PC-9 (cell line): ENCODE data around the gene ARID5B. TPM values are rescaled to one million over a fixed set of nuclear protein-coding genes. Genes with fewer than 3 reads are reported as not detected.

ENCODE experiments used
- BruUV-seq: library from RNA; stranded (reverse); fragments of 400-500 nt; replicated peaks from 2 replicates; lab custom pipeline; 2021; lab: Mats Ljungman, UMichigan
- CTCF ChIA-PET: fragments of 300-600 bp; sonication (Branson Sonifier 250); formaldehyde crosslinking; loops from one replicate; lab custom pipeline; 2022; ENCODE audit warnings: antibody characterized with exemption; lab: Charles Lee
- POLR2A ChIA-PET: fragments of 300-600 bp; sonication (Branson Sonifier 250); formaldehyde crosslinking; loops from one replicate; lab custom pipeline; 2022; ENCODE audit warnings: antibody characterized with exemption; ENCODE audit not compliant: unreplicated experiment; lab: Charles Lee
- DNase-seq, 2 experiments: peaks; one replicate each; pipeline versions ENCODE4 v3.0.0 to v3.0.0-alpha.2; 2015 to 2022; ENCODE audit warnings: mixed read lengths in 1 of 2
- H2AFZ ChIP-seq: fragments of 200-600 bp; sonication (generic); 2 replicates; pipeline ENCODE4 v1.8.1; 2017; ENCODE audit warnings: antibody characterized with exemption
- H3F3A ChIP-seq: fragments of 200-600 bp; sonication (generic); 2 replicates; pipeline ENCODE4 v1.8.1; 2017; ENCODE audit warnings: antibody characterized with exemption, mild to moderate bottlenecking, low read depth; ENCODE audit not compliant: insufficient read depth
- H3K27ac ChIP-seq: fragments of 200-600 bp; sonication (generic); 2 replicates; pipeline ENCODE4 v1.6.1; 2016; ENCODE audit warnings: mixed run types
- H3K27me3 ChIP-seq: fragments of 200-600 bp; sonication (generic); 2 replicates; pipeline ENCODE4 v1.6.1; 2016; ENCODE audit warnings: low read depth, mixed run types; ENCODE audit not compliant: insufficient read depth
- H3K36me3 ChIP-seq: fragments of 200-600 bp; sonication (generic); 2 replicates; pipeline ENCODE4 v1.6.1; 2016; ENCODE audit warnings: low read depth, mixed run types
- H3K4me1 ChIP-seq: fragments of 200-600 bp; sonication (generic); replicated peaks from 2 replicates; pipeline ENCODE4 v1.6.1; 2016; ENCODE audit warnings: mixed run types; ENCODE audit not compliant: insufficient read depth
- H3K4me2 ChIP-seq: fragments of 200-600 bp; sonication (generic); 2 replicates; pipeline ENCODE4 v1.6.1; 2017; ENCODE audit warnings: mixed run types
- H3K4me3 ChIP-seq: fragments of 200-600 bp; sonication (generic); 2 replicates; pipeline ENCODE4 v1.6.1; 2016; ENCODE audit warnings: mixed run types
- H3K79me2 ChIP-seq: fragments of 200-600 bp; sonication (generic); 2 replicates; pipeline ENCODE4 v1.6.1; 2017; ENCODE audit warnings: low read depth, mixed run types
- H3K9me2 ChIP-seq: fragments of 200-600 bp; sonication (generic); 2 replicates; pipeline ENCODE4 v1.8.1; 2017; ENCODE audit warnings: mild to moderate bottlenecking; ENCODE audit not compliant: insufficient read depth
- H3K9me3 ChIP-seq: fragments of 200-600 bp; sonication (generic); 2 replicates; pipeline ENCODE4 v1.8.1; 2016; ENCODE audit warnings: low read depth; ENCODE audit not compliant: insufficient read depth
- H4K20me1 ChIP-seq: fragments of 200-600 bp; sonication (generic); 2 replicates; pipeline ENCODE4 v1.8.1; 2017; ENCODE audit not compliant: insufficient read depth
- CTCF ChIP-seq: fragments of 200-600 bp; sonication (generic); conservative IDR thresholded peaks from 2 replicates; pipeline ENCODE4 v1.6.1; 2017; ENCODE audit warnings: mixed run types, antibody characterized with exemption, mild to moderate bottlenecking, moderate library complexity
- EZH2 ChIP-seq: fragments of 200-600 bp; sonication (generic); IDR thresholded peaks from 2 replicates; pipeline ENCODE4 v1.8.0; 2017; ENCODE audit warnings: antibody characterized with exemption, low read depth
- intact Hi-C: fragments of 100-400 bp; cut with micrococcal nuclease; formaldehyde crosslinking; loops from one replicate; pipeline ENCODE4 v1.10.0; 2022; ENCODE audit not compliant: unreplicated experiment
- total RNA-seq: library from RNA; stranded (reverse); gene quantifications from 2 replicates; pipeline ENCODE4 v1.2.3, GENCODE V29; 2021

ARID5B gene
- total RNA-seq, 1 experiment from 2014 or later, result 7.4 TPM

- intact Hi-C loops, result no loop called here
- Histone ChIP-seq H3K27me3 (no peaks in the 10 kb centered on the region), H3K9me2 (no peaks in the 10 kb centered on the region), H3K4me3 (no peak overlapping the region), H3K27ac (no peak overlapping the region), H3K79me2 (no peaks in the 10 kb centered on the region), H3K4me2 (no peak overlapping the region), H3F3A (no peaks in the 10 kb centered on the region), H2AFZ (no peak overlapping the region), H4K20me1 (no peaks in the 10 kb centered on the region), H3K36me3 (no peaks in the 10 kb centered on the region), H3K4me1 (no peaks in the 10 kb centered on the region), H3K9me3 (no peaks in the 10 kb centered on the region)
- TF ChIP-seq CTCF (no peak), EZH2 (no peak)
- POLR2A ChIA-PET, result no interaction called here
- CTCF ChIA-PET, result no interaction called here
- no TSS peak for BruUV-seq
- DNase-seq, result no peak
Measured at GRCh38 chr10:61953183-61953582, 51.7 kb downstream of the ARID5B start.

GRCh38 chr10:61957806-61958205 is 56.3 kb downstream of the ARID5B start:
- TF ChIP-seq CTCF (no peak), EZH2 (no peak)
- BruUV-seq, result no TSS peak

GRCh38 chr10:61958311-61958710 is 56.8 kb downstream of the ARID5B start:
- POLR2A ChIA-PET, result no interaction called here
- H3K27ac ChIP-seq, result no peak overlapping the region
- H3K36me3 ChIP-seq, result no peaks in the 10 kb centered on the region
- no peak overlapping the region for H3K4me2 ChIP-seq
- CTCF ChIA-PET, result no interaction called here
- H3K4me1 ChIP-seq, result no peaks in the 10 kb centered on the region
- no peaks in the 10 kb centered on the region for H3F3A ChIP-seq
- no peak for DNase-seq
- intact Hi-C loops, result no loop called here
- BruUV-seq, result no TSS peak
- H4K20me1 ChIP-seq, result no peaks in the 10 kb centered on the region
- no peaks in the 10 kb centered on the region for H3K27me3 ChIP-seq
- no peaks in the 10 kb centered on the region for H3K9me3 ChIP-seq
- H3K9me2 ChIP-seq, result no peaks in the 10 kb centered on the region
- H3K79me2 ChIP-seq, result no peaks in the 10 kb centered on the region
- H2AFZ ChIP-seq, result no peak overlapping the region
- H3K4me3 ChIP-seq, result no peak overlapping the region
- TF ChIP-seq CTCF, result no peak
- no peak for TF ChIP-seq EZH2

More at GRCh38 chr10:61957806-61958205, 56.3 kb downstream of the ARID5B start:
- no peaks in the 10 kb centered on the region for H3K27me3 ChIP-seq
- no peaks in the 10 kb centered on the region for H3K9me2 ChIP-seq
- no peak overlapping the region for H3K27ac ChIP-seq
- H3K4me3 ChIP-seq, result no peak overlapping the region
- no peaks in the 10 kb centered on the region for H3K4me1 ChIP-seq
- H3K4me2 ChIP-seq, result no peak overlapping the region
- H3F3A ChIP-seq, result no peaks in the 10 kb centered on the region
- intact Hi-C loops, result no loop called here
- H3K36me3 ChIP-seq, result no peaks in the 10 kb centered on the region
- no peaks in the 10 kb centered on the region for H4K20me1 ChIP-seq
- no peaks in the 10 kb centered on the region for H3K9me3 ChIP-seq
- POLR2A ChIA-PET, result no interaction called here
- no peak overlapping the region for H2AFZ ChIP-seq
- CTCF ChIA-PET, result no interaction called here
- no peak for DNase-seq
- H3K79me2 ChIP-seq, result no peaks in the 10 kb centered on the region
